Right lung (tissue), 5 donors: Measurements from ENCODE around the gene SPARC. TPM values are rescaled to one million over a fixed set of nuclear protein-coding genes. Genes with fewer than 3 reads are reported as not detected.
"Not testable (repeated sequence)": the region's sequence is repeated elsewhere in the genome, so short reads cannot be mapped to it uniquely, and the experiment has no call there.

Experiments used
- DNase-seq, 2 donors: peaks; one replicate each; pipeline ENCODE4 v3.0.0-alpha.2; 2013
- polyA plus RNA-seq, 5 donors: library from polyadenylated mRNA; unstranded; fragments of 120-200 nt; gene quantifications; one replicate each; pipeline versions ENCODE4 v1.2.1 to v1.2.3, GENCODE V29; 2013; ENCODE audit warnings: inconsistent platforms in 1 of 5, low replicate concordance in 1 of 5; ENCODE audit not compliant: insufficient read length in 5 of 5, insufficient read depth in 1 of 5

SPARC gene
- polyA plus RNA-seq, 5 donors: 1,938 to 2,551 (median 2,167) TPM

DNA sequence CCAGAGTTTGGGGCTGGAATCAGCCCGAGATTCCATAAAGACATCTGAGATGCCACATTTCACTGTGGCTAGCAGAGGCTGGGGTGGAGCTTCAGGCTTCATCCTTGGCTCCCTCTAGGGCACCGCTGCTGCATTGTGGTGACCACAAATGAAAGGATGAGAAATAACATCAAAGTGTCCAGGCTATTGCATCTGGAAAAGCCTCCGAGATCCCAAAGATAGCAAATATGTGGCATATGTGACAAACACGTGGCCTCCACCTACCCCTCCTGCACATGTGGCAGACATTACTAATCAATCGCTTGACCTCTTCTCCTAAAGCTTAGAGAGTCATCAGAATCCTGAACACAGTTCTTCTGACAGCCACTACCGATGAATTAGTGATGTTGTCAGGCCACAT lies 4.5 kb downstream of the SPARC start:
- DNase-seq: no peak

DNA sequence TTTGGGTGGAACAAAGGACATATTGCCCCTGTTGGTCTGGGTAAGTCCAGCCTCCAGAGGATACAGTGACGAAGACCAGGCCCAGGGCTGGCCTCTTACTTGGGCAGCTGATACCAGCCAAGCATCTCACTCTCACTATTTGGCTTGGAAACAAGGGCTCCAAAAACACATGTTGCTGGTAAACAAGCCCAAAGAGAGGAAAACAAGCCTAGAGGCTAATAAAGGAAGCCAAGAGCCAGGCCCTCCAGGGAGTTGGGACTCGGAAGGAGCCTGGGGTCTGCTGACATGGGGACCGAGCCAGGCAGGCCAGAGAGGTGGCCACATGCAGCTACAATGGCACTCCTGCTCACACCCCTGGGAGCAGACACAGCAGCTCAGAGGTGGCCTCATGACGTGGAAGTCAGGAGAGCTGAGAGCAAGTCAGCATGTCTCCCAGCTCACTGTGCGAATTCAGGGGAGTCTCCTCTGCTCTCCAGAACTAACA lies 5.7 kb downstream of the SPARC start:
- DNase-seq: no peak

DNA sequence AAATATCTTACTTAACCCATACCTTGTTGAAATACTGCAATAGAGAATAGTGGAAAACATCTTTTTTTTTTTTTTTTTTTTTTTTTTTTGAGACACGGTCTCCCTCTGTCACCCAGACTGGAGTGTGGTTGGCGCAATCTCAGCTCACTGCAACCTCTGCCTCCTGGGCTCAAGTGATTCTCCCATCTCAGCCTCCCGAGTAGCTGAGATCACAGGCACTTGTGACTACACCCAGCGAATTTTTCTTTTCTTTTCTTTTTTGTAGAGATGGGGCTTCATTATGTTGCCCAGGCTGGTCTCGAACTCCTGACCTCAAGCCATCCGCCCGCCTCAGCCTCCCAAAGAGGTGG lies 6.6 kb downstream of the SPARC start:
- not testable (repeated sequence) for DNase-seq

DNA sequence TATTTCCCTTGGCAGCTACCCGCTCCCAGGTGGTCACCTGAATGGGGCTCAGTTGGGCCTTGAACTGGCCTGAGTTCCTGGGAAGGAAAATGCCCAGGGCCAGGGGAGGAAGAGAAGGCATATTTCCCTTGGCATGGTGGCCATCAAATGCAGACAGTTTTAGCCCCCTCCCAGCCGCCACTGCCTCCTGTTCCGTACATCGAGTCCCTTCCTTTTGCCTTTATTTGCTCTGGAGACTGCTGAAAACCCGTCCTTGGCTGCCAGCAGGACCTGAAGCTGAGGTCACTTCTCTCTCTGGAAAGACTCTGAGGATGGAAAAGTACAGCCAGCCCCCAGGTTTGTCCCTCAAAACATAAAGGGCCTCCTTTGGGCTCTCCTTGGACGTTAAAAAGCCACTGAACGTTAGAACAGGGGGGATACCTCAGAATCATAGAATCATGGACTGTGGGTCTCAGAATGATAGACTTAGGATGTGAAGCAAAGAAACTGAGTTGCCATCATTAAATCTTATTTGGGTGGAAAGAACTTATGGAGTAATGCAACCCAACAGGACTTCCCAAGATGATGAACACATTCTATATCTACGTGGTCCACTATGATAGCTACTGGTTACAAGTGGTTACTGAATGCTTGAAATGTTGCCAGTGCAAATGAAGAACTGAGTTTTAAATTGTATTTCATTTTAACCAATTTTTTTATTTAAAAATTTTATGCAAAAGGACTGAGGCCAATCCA lies 7.1 kb downstream of the SPARC start:
- no peak for DNase-seq

DNA sequence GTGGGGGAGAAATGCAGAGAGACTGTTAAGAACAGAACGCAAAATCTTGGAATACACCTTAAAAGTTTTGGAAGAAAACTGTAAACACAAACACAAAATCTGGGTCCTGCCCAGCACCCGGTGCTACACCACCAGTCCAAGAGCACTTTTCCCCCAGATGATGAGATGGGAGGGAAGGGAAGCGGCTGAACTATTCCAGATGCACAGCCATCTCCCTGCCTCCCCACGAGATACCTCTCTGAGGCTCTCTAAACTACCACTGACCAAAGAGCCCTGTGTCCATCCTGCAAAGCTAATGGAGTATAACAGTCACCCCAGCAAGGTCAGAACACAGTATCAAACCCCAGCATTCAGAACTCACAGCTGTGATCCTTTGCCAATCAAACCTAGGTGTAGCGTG lies 8.0 kb downstream of the SPARC start:
- no peak for DNase-seq

DNA sequence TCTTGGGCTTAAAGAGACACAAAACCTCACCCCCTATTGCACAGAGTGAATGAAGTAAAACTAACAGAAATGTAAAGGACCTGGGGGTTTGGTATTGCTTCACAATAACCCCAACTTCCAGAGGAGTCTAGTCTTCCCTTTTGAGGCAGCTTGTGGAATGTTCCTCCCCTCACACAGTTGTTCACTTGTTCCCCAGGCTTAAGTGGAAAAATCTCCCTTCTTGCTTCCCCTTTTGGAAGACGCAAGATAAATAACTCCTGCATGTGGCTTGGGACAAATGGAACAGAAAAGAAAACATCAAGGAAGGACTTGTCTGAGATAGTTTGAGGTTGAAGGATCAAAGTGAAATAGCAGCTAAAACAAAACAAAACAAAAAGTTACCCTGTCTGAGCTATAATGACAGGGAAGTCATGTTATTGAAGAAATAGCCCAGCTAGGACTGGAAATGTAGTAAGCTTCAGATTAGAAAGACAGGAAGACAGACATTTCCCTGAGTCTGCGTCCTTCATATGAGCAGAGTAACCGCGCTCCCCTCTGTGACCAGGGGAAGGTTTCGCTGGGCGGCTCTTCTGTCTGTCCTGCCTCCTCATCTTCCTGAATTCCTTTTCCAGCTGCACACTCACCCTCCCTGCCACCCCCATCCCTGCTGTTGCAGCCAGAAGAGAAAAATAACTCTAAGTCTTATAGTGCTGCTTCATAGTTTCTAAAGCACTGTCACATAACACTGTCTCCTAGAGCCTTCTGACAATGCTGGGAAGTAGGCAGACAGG lies 8.8 kb downstream of the SPARC start:
- no peak for DNase-seq

DNA sequence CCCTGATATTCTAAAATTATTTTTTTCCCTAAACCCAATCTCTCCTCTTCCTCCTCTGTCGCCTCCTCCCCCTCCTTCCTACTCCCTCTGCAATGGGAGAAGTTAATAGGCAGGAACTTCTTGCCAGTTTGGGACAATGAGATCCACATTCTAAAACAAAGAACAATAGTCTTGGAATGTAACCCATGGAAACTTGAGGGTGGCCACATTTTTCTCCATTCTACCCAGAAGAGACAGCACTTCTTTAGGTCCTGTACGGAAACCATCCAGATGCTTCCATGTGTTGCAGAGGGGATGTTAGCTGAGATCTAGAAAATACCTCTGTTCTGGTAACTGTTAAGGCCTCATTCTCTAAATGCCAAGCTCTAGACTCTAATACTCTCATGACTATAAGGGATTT lies 10.0 kb downstream of the SPARC start:
- no peak for DNase-seq

DNA sequence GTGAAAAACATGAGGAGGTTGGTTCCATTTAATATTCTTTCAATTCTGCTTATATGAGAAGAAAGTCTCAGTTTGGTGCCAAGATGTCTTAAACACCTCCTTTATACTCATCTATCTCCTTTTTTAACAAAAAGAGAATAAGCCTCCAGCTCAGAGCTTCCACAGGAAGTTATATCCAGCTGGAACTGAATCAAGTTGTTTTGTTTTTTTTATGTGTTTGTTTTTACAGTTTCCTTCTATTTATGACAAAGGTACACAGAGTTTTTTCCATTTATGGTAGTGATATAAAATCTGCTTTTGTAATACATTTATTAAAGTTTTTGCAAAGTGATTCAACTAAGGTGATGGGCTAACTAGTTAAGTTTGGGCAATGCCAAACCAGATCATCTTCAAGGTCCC lies 10.4 kb downstream of the SPARC start:
- DNase-seq: no peak

DNA sequence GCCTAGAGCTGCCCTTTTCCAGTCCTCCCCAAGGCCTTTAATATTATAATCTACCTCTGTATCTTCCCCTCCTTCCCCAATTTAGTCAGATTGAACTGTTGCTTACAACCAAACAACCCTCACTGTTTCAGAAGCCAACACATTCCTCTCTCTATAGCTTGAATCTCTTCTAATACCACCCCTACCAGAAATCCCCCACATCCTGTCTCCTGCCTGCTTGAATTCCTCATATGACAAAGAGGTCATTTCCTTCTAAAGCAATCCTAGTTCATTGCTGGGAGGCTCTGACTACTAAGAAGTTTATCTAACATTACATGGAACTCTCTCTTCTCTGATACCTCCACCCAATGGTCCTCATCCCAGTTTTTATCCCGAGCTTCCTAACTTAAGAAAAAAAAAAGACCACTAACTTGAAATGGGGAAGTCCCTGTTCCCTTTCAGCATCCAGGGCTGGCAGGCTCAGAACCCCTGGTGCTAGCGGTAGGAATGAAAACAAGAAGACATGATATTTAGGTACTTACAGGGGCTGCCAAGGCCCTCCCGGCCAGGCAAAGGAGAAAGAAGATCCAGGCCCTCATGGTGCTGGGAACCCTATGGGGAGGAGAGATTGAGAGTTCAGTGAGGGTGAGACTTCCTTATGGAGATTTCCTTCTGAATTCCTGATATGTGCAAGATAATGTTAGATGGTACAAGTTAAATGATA lies 11.0 kb downstream of the SPARC start:
- no peak for DNase-seq

DNA sequence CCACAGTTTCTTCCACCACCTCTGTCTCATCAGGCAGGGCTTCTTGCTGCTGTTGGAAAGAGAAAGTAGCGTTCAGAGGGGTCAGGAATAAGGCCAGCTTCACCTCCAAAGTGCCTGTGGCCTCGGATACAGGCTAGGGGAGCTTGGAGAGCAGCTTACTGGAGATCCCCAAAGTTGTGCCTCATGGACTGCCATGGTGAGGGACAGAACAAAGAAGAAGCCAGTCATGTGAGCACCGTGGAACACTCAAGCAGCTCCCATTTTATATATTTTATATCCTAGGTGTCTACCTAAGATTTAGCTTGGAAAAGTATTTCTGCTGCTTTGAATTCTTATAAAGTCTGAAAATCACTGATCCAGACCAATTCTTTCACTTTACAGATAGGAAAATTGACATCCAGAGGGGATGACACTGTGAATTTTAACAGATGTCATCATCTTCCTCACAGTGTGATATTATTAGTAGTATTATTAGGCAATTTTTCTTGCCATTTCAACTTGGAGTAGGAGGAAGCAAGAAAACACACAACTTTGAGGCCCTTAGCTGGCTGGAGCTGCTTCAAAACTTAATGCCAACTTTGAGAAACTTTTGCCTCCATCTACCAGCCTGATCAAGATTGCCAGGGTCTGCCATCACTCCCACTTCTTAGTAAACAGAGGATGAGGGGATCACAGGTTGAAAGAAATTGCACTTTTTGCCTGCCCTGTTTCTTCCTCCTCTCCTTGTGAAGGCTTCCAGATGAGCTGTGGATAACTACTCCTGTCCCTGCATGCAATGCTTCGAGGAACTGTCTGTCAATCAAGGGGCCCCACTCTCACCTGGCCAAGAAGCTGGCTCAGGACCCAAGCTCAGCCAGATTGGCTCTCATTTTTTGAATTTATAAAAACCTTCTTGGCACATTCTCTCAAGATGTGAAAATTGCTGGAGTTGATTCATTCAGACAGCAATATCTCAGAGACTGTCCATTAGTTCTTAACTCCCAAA lies 11.8 kb downstream of the SPARC start:
- DNase-seq: no peak

DNA sequence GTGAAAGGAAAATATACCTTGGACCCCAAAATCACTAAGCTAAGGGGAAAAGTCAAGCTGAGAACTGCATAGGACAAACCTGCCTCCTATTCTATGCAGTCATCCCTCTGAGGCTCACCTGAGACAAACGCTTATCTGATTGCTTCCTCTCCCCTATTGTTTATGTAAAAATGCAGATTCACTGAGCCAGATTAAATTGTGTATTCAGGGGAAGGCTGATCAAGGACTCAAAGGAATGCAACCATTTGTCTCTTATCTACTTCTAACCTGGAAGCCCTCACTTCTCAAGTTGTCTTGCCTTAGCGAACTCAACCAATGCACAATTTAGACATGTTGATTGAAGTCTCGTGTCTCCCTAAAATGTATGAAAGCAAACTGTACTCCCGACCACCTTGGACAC lies 13.3 kb downstream of the SPARC start:
- DNase-seq: no peak

DNA sequence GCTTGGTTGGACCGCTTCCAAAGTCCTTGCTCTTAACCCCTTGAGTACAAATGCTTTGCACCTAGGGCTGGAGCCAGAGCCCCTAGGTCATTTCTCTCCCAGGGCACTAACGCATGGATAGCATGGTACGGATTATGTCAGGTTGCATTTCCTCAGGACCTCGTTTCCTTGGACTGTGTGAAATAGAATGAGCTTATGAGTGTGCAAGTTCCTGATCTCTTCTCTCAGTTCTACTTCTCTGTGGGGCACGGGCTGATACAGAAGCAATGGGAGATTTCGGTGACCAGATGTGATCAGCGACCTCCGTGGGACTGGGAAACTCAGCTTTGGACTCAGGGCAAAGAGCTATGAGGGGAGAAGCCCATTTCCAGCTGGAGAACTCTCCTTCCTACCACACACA lies 14.2 kb downstream of the SPARC start:
- no peak for DNase-seq

DNA sequence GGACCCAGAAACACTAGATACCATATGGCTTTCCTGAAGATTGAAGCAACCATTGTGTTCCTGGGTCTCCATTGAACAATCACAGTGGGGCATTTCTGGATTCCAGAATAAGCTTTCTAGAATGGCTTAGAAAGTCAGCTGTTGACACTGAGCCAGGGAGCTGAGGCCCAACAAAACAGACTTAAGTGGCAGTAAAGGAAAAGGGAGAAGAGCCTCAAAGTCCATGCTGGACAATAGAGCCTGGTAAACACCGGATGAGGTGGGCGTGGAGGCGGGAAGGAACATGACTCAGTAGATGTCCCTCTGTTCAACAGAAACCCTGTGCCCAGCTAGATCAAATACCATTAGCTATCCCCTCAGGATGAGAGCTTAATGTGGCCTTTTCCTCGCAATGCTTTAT lies 14.8 kb downstream of the SPARC start:
- no peak for DNase-seq

DNA sequence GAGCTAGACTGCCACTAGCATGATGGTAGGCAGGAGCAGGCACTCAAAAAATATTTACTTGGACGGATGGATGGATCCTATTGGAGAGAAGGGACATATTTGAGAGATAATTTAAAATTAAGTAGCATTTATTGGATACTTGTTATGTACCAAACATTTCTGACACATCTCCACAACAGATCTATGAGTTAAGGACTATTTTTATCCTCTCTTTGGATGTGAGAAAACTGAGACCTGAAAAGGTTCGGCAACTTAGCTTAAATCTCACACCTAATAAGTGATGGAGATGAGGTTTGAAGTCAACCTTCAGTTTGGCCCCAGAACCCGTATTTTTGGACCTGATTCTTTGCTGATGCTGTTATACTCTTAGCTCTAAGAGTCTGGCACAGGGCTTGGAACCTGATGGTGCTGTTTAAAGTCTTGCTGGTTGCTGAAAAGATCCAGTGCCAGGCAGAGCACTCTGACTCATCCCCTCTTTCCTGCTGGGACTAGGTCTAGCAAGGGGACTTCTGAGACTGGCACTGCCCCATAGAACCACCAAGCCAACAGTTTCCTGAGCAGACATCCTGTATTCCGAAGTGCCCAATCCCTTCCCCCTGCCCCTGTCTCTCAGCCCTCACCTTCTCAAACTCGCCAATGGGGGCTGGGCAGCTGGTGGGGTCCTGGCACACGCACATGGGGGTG lies 15.6 kb downstream of the SPARC start:
- no peak for DNase-seq

DNA sequence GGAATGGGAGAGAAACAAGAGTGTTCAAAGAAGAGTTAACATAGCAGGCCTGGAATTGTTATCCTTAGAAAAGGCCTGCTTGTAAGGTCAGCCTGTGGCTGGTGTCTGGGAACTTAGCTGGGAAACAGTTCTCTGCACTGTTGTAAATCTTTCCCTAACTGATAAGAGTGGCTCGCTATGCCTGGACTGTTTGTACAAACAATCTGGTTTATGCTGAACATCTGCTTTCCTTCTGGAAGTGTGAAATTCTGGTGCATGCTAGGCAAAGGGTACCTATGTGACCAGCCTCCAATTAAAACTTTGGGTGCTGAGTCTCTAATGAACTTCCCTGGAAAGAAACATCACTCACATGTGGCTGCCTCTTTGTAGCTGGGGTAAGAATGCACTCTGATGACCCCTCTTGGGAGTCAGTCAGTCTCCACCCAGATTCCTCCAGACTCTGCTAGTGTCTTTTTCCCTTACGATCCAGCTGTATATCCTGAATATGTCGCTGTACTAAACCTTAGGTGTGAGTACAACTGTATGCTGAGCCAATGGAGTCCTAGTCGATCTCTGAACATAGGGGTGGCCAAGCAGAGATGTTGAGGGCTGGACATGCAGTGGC lies 16.5 kb downstream of the SPARC start:
- DNase-seq: no peak

DNA sequence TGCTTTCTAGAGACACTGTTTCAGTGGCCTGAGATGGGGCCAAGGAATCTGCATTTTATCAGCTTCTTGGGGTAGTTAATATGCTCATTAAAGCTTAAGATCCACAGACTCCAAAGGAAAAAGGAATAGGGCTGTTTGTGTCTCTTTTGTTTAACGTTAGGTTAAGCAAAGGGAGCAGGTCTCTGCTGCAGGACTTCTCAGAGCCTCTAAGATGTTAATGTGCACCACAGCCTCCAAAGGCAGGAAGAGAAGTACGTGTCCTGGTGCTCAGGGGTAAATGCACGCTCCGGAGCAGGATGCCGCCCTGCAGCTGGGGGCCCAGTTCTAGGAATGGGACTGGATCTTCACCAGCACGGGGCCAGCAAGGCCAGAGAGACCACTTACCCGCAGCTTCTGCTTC lies 19.6 kb downstream of the SPARC start:
- DNase-seq: no peak

DNA sequence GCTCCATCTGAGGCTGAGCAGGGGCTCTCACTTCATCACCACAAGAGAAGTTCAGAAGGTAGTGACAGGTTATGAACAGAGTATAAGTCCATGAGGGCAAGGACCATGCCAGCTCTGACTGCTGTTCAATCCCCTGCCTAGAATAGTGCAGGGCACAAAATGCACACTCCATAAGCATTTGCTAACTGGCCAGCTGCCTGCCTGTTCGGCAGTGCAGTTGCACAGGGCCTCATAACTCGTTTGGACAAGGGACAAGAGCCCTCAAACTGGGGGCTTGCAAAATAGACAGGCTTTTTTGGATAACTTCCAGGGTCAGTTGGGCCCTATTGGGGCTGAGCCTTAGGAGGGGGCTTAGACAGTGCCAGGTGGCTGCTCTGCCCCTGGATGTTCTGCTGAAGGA lies 21.1 kb downstream of the SPARC start:
- DNase-seq: no peak

DNA sequence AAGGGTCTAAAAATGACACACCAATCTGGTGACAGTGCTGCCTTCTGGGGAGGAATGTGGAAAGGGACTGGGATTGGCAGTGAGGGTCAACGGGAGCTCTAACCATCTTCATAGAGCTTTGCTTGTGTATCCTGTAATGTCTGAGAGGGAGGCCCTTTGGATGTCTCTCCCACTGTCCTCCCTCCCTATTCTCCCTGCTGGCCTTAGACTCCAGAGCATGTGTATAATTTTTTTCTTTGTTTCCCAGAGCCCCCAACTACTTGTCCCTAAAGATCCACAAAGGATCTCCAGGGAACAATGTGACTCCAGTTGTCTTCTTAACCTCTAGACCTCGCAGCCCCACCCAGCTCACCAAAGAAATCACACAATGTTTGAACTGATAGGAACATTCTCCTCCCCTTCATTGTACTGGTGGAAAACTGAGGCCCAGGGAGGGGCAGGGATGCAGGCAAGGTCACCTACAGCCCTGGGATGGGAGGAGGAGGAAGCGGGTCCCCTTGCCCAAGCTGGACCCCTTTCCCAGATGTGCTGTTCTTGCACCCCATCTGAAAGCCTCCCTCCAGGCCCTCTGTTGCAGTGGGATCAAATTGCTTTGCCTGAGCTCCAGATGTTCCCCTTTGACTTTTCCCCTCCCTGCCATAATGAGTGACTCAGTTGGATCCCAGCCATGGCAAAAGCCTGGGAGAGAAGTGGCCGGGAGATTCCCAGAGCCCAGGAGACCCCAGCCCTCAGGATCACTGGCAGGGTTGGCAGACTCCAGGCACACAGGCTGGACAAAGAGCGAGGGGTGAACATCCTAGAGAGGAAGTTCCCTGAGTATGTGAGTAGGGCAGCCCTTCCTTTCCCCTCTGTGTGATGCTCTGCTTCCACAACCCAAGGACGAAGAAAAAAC lies 21.8 kb downstream of the SPARC start:
- no peak for DNase-seq

DNA sequence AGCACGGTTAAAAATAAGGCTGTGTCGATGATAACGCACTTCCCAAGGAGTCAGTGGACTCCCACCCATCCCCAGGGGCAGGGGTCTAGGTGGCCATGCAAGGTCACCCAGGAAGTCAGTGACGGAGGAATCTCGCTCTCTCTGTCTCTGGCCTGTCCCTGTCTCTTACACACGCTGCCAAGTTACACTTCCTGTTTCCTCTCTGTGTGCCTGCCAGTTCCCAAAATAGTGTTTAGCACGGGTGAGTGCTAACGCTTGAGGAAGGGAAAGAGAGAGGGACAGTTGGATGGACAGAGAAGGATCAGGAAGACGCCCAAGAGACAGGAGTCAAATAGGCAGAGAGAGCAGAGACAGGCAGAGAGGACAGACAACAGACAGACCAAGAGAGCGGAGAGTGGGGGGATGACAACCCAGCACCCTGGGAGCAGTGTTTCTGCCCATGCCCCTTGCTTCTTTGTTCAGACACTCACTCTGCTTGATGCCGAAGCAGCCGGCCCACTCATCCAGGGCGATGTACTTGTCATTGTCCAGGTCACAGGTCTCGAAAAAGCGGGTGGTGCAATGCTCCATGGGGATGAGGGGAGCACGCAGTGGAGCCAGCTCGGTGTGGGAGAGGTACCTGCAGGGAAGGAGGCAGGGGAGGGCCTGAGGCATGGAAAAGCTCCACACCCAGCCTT lies 23.0 kb downstream of the SPARC start:
- no peak for DNase-seq
